HG03469 (cell line): ENCODE results near the gene RRN3.
"Not testable (repeated sequence)": the region's sequence is repeated elsewhere in the genome, so short reads cannot be mapped to it uniquely, and the experiment has no call there.

Experiments used
- ATAC-seq: cut with Tn5 transposase; IDR thresholded peaks from one replicate; pipeline ENCODE4 v1.9.1; 2021; ENCODE audit warnings: mild to moderate bottlenecking, moderate library complexity, moderate number of reproducible peaks; ENCODE audit not compliant: unreplicated experiment

RRN3 gene

DNA sequence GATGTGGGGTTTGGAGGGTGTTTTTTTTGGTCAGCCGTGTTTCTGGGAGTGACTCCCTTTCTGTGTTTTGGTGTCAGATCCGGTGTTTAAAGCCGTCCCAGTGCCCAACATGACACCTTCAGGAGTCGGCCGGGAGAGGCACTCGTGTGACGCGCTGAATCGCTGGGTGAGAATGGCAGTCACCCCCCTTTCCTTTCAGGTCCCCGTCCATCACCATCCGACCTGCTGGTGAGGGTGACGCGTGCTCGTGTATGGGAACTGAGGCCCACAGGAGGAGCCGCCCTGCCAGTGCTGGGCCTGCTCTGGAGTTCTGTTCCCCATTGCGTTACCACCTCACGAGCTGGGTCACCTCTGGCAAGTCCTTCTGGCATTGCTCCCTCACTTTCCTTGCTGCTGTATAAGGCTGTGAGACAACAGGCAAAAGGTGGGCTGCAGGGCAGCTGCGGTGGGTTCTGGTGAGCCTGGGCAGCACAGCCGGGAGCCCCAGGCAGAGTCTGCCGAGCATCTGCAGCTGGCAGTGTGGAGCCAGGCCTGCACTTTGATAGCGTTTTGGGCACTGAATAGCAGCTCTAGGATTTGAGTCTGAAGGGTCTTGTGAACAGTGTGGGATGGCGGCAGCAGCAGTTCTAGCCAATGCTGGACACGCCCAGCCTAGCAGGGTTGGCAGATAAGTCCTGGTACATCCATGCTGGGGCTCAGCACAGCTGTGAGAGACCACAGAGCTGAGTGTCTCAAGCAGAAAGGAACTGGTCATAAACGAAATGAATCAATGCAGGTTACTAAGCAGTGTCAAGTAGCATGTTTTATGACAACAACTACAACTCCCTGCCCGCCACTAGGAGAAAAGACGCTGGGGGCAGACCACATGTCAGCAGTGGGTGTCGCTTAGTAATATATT lies 65.0 kb downstream of the RRN3 start:
- not testable (repeated sequence) for ATAC-seq

DNA sequence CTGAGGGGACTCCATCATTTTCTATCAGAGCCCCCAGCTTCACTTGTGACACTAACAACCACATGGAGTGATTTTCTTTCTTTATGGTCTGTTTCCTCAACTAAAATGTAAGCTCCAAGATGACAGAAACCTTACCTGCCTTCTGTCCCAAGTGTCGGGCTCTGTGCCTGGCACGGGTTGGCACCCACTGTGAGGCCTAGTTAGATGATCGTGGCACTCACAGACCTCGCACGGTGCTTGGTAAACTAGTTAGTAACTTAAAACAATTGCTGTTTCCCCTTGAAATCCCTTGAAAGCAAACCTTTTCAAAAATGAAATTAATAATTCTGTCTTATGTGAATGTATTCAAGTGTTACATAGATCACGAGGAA lies 65.7 kb downstream of the RRN3 start:
- not testable (repeated sequence) for ATAC-seq

DNA sequence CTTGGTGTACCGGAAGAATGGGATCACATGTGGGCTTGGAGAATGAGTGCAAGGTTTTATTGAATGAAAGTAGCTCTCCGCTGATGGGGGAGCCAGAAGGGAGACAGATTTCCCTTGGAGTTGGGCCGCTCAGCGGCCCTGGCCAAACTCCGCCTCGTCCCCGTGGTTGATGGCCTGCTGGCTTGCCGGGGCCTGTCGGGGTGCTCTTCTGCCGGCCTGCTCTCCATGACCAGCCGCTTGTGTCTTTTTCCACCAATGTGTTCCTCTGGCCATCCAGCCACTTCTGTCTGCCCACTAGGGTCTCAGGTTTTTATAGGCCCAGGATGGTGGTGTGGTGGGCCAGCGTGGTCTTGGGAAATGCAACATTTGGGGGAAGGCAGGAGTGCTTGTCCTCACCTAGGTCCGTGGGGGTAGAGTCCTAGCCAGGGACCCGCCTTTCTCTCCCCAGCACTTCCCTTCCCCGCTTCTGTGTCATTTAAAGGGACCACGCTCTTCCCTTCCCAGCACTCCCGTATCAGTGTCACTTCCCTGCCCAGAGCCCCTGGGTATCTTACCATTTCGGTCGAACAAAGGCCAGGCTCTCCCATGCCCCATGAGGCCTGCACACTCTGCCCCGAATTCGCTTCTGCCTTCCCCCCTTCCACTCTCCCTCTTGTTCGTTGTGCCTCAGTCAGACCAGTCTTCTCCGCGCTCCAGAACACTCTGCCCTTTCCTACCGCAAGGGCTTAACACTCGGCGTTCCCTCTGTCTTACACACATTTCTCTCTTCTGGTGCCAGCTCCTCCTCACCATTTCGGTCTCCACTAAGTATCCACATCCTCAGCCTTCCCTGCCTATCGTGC lies 66.3 kb downstream of the RRN3 start:
- ATAC-seq: not testable (repeated sequence)

DNA sequence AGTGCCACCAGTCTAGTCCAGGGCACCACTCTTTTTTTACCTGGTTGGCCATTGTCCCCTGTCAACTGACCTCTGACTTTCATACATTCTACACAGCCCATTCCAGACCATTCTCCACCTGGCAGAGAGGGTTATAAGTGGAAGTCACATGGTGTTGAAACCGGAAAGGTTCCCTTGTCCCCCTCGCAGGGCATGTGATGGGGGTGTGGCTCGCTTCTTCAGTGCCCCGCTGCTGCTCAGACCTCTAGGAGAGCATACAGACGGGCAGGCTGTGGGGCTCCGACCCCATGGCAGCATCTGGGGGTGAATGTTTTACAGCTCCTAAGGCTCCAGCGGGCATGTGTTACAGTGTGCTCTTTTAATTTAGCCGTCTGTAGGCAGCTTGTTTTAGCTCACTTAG lies 67.0 kb downstream of the RRN3 start:
- ATAC-seq: not testable (repeated sequence)

DNA sequence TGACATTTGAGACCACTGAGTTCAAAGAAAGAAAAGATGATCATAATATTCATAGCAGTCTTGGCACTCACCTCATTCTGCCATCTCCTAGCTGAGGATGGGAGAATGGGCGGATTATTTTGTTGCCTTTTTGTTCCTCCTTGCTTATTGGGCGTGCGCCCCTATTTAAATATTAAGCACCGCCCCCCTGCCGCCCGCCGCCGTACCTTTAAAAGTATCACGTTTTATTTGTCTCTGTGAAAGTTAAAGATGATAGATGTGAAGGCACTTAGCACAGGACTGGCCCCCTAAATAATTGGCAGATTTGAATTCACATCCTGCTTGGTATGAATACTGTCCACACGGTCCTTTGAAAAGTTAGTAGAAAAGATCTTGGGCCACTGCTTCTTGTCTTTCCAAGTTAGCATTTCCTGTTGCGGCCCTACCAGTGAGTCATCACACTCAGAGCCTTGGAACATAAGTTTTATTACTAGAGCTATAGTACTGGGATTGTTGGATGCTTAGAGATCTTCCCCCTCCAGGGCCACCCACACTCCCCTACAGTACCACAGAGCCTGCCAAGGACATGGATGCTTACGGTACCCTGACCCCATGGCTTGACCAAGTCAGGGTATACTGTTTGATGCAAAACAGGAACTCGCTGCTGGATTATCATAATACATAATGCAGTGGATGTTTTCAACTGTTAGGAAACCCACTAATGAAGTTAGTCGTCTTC lies 68.7 kb downstream of the RRN3 start:
- not testable (repeated sequence) for ATAC-seq

DNA sequence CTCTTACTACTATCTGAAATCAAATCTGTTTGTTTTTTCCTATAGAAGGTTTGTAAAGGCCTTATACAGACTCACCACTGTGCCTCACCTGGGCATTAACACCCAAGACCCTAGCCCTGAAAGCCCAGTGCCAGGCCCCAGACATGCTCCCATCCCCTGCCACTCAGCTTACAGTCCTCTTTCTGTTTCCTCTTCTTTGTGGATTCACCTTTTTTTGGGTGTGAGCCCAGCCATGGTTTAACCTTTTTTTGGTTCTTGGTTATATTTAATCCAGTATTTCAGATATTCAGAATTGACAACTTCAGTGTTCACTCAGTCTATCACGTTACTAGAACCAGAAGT lies 69.2 kb downstream of the RRN3 start:
- ATAC-seq: not testable (repeated sequence)

DNA sequence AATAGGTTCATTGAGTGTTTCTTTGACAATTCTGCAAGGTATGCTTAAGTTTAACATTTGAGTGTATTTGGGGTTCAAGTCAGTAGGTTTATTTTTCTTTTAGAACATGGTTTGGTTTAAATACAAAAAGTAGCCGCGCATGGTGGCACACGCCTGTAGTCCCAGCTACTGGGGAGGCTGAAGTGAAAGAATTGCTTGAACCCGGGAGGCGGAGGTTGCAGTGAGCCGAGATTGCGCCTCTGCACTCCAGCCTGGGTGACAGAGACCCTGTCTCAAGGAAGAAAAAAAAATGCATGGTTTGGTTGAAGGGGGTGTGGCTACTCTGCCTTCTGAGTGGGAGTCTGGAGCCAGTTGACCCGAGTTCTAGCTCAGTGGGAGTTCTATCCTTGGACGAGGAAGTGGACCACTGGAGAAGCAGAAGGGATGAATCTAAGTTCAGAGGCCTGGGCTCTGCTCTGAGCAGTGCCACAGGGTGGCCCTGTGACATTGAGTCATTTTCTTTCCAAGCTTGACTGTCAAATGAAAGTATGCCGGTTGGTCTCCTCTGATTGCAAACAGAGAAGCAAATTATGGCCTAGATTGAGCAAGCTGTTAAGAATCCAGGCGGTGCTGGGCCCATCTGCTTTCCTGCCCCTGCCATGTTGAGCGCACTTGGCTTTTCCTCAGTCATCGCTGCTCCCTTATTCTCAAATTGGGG lies 70.5 kb downstream of the RRN3 start:
- not testable (repeated sequence) for ATAC-seq

DNA sequence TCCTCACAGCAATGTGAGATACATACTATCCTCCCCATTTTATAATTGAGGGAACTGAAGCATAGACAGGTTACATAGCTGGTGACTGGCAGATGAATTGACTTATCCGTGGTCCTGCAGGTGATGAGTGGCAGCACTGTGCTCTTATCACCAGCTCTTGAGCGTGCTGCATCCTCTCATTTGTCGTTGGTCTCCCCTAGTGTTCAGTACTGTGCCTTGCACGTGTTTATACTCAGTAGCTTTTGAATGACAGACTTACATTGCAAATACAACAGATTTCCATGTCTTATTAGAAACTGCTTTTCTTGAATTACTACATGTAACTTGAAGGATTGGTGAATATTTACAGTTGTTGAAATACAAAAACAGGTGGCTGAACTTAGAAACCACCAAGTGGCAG lies 71.9 kb downstream of the RRN3 start:
- peak; percentile 60 for ATAC-seq

DNA sequence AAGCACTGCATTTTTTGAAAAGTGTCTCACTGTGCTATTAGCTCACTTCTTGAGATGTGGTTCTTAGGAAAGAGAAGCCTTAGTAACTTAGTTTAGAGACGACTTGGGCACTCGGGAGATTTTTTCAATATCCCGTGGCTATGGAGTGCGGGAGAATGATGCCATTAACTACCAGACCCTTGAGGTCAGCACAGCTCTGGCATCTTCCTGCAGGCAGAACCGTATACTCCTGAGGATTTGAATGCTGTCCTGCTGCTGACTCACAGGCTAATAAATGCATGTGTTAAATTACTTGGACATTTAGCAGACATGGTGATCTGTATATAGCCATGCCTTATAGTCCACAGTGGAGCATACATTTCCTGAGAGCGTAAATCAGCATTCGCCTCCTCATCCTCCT lies 72.6 kb downstream of the RRN3 start:
- ATAC-seq: not testable (repeated sequence)

DNA sequence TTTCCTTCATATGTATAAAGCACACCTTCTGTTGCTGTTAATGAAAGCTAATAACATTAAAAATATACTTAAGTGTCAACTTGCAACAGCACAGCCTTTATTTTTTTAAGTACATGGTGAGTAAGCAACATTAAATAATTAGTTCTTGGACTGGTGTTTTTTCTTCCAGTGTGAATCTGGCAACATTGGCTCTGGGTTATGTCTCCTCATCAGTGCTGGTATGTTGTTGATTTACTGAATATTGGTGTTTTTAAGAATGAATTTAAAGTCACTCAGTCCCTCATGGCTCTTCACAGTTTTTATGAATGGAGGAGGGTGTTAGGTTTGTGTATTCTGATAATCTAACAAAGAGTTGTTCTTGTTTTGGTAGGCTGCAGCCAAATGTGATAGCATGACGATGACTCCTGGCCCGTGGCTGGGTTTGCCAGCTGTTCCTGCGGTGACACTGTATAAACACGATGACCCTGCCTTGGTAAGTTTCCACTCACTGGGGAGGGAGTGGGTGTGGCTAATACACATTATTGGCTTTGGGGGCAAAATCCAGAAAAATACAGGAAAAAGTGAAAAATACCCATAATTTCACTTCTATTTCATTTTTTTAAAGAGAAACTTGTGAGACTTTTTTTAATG lies 77.0 kb downstream of the RRN3 start:
- not testable (repeated sequence) for ATAC-seq

DNA sequence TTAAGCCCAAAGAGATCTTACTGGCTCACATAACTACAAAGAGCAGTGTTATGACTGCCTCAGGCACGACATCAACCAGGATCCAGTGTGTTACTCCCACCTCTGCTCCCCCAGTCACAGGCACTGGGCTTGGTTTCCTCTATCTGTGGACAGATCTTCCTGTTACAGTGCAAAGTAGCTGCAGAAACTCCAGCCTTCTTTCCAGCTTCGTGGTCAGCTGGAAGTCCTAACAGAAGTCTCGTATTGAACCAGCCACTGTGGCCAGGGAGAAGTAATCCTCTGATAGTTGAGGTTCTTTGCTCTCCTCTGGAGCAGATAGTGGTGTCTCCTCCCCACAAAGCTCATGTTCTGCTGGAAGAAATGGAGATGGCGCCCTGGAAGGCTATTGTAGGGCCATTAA lies 77.7 kb downstream of the RRN3 start:
- ATAC-seq: not testable (repeated sequence)

DNA sequence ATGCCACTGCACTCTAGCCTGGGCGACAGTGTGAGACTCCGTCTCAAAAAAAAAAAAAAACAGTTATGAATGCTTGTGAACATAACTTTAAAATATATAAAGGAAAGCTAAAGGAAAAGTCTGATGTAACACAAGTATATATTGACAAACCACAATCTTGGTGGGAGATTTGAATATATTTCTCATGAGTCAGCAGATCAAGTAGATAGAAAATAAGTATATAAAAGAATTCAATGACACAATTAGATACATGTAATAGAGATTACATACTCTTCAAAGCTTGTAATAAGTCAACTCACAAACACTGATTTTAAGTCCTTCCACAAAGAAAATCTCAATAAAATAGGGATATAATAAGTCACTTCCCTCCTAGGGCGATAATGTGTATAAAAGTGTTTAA lies 78.4 kb downstream of the RRN3 start:
- not testable (repeated sequence) for ATAC-seq

DNA sequence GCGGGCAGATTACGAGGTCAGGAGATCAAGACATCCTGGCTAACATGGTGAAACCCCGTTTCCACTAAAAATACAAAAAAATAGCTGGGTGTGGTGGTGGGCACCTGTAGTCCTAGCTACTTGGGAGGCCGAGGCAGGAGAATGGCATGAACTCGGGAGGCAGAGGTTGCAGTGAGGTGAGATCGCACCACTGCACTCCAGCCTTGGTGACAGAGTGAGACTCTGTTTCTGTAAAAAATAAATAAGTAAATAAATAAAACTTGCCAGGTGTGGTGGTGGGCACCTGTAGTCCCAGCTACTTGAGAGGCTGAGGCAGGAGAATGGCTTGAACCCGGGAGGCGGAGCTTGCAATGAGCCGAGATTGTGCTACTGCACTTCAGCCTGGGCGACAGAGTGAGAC lies 81.1 kb downstream of the RRN3 start:
- not testable (repeated sequence) for ATAC-seq
